Measurements from ENCODE around the gene INSR. TPM values are rescaled to one million over a fixed set of nuclear protein-coding genes. Genes with fewer than 3 reads are reported as not detected.

Gene INSR
- total RNA-seq, 1 donor from 2014 or later, result 44.7 TPM

DNA sequence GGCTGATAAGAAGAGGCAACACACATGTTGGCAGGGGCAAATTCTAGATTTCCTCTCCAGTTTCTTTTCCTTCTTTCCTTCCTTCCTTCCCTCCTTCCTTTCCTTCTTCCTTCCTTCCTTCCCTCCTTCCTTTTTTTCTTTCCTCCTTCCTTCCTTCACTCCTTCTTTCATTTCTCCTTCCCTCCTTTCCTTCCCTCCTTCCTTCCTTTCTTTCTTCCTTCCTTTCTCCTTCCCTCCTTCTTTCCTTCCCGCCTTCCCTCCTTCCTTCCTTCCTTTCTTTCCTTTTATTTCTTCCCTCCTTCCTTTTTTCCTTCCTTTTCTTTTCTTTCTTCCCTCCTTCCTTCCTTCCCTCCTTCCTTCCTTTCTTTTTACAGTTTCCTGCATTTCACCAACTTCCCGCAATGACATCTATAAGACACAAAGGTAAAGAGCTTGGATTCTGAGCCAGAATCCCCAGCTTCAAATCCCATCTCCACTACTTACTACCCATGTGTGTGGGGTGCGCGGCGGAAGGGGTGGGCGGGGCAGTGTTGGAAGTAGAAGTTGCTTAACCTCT is 35.3 kb downstream of the INSR start:
- Mint-ChIP-seq H3K4me1 (peaks cover 15% of the 10 kb centered on the region), H3K27me3 (ENCODE audit: low read depth) (no peaks in the 10 kb centered on the region), H3K4me3 (no peak overlapping the region), H3K9me3 (no peaks in the 10 kb centered on the region), H3K36me3 (peaks cover 4% of the 10 kb centered on the region), H3K27ac (peak overlapping the region; percentile 27)
- TF ChIP-seq, protein P1, sequence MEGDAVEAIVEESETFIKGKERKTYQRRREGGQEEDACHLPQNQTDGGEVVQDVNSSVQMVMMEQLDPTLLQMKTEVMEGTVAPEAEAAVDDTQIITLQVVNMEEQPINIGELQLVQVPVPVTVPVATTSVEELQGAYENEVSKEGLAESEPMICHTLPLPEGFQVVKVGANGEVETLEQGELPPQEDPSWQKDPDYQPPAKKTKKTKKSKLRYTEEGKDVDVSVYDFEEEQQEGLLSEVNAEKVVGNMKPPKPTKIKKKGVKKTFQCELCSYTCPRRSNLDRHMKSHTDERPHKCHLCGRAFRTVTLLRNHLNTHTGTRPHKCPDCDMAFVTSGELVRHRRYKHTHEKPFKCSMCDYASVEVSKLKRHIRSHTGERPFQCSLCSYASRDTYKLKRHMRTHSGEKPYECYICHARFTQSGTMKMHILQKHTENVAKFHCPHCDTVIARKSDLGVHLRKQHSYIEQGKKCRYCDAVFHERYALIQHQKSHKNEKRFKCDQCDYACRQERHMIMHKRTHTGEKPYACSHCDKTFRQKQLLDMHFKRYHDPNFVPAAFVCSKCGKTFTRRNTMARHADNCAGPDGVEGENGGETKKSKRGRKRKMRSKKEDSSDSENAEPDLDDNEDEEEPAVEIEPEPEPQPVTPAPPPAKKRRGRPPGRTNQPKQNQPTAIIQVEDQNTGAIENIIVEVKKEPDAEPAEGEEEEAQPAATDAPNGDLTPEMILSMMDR (IDR thresholded peaks at IDR 0.05; ENCODE audit: unreplicated experiment), result no peak
- DNase-seq (ENCODE audit: low spot score in 2 of 2, unreplicated experiment in 2 of 2), result no peak

DNA sequence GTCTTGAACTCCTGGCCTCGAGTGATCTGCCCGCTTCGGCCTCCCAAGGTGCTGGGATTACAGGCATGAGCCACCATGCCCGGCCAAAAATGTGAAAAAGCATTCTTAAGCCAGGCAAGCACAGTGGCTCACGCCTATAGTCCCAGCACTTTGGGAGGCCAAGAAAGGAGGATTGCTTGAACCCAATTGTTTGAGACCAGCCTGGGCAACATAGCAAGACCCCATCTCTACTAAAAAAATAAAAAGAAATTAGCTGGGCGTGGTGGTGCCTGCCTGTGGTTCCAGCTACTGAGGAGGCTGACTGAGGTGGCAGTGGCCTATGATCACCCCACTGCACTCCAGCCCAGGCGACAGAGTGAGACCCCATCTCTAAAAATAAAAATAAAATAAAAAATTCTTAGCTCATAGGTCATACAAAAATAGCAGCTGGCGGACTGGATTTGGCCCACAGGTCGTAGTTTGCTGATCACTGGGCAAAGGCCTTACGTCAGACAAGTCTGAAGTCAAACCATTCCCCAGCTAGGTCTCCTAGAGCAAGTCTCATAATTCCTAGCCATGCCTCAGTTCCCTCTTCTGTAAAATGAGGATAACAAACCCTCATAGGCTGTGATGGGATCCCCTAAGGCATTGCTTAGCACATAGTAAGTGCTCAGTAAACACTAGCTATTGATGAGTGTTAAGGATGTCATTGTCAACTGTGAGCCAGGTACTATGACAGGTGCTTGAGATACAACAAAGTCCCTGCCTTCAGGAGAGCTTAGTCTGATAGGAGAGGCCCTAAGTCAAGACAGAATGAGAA is 36.0 kb downstream of the INSR start:
- no peaks in the 10 kb centered on the region for H3K27me3 Mint-ChIP-seq (ENCODE audit: low read depth)
- peaks cover 4% of the 10 kb centered on the region for H3K36me3 Mint-ChIP-seq
- no peak overlapping the region for H3K4me3 Mint-ChIP-seq
- peaks cover 15% of the 10 kb centered on the region for H3K4me1 Mint-ChIP-seq
- DNase-seq (ENCODE audit: low spot score in 2 of 2, unreplicated experiment in 2 of 2), result no peak
- H3K27ac Mint-ChIP-seq, result no peak overlapping the region
- TF ChIP-seq, protein P1 (IDR thresholded peaks at IDR 0.05; ENCODE audit: unreplicated experiment), result no peak
- H3K9me3 Mint-ChIP-seq, result no peaks in the 10 kb centered on the region

DNA sequence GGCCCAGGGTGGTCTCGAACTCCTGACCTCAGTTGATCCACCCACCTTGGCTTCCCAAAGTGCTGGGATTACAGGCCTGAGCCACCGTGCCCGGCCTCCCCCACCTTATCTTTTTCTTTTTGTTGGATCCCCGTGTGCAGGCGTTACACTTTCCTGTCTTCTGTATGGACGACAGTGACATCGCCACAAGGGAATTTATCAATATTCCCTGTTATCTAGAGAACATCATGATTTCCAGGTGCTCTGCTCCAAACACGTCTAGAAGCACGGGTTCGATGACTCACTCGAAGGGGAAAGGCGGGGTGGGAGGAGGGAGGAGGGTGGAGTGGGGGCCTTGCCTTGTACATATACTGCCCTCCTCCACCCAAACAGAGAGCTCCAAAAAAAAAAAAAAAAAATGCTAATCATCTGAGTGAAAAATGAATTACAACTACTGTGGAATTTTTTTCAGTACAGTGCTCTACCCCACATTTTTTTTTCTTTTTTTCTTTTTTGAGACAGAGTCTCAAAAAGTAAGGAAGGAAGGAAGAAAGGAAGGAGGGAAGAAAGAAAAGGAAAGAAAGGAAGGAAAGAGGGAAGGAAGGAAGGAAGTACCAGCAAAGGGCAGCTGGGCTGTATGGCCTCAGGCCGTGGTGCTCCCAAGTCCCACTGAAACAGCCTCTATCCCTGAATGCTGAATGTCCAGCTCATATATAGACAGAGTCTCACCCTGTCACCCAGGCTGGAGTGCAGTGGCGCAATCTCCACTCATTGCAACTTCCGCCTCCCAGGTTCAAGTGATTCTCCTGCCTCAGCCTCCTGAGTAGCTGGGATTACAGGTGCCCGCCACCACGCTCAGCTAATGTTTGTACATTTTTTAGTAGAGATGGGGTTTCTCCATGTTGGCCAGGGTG is 36.8 kb downstream of the INSR start:
- Mint-ChIP-seq H3K27me3 (ENCODE audit: low read depth) (no peaks in the 10 kb centered on the region), H3K4me1 (peaks cover 15% of the 10 kb centered on the region), H3K4me3 (no peak overlapping the region), H3K36me3 (peaks cover 4% of the 10 kb centered on the region), H3K27ac (peak overlapping the region; percentile 72), H3K9me3 (no peaks in the 10 kb centered on the region)
- TF ChIP-seq, protein P1 (IDR thresholded peaks at IDR 0.05; ENCODE audit: unreplicated experiment), result no peak
- no peak for DNase-seq (ENCODE audit: low spot score in 2 of 2, unreplicated experiment in 2 of 2)

DNA sequence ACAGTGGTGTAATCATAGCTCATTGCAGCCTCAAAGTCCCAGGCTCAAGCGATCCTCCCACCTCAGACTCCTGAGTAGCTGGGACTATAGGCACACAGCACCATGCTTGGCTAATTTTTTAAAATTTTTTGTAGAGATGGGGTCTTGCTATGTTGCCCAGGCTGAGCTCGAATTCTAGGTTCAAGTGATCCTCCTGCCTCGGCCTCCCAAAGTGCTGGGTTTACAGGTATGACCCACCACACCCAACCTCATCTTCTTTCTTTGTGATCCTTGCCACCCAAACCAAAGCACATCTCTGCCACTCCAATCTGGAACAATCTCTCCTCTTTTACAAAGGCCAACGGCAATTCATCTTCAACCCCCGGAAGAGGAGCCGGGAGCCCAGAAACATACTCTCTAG is 38.6 kb downstream of the INSR start:
- Mint-ChIP-seq H3K4me1 (peaks cover 15% of the 10 kb centered on the region), H3K36me3 (peaks cover 4% of the 10 kb centered on the region), H3K27ac (peak overlapping the region; percentile 70), H3K4me3 (no peak overlapping the region), H3K27me3 (ENCODE audit: low read depth) (no peaks in the 10 kb centered on the region), H3K9me3 (no peaks in the 10 kb centered on the region)
- TF ChIP-seq, protein P1 (IDR thresholded peaks at IDR 0.05; ENCODE audit: unreplicated experiment), result no peak
- DNase-seq (ENCODE audit: low spot score in 2 of 2, unreplicated experiment in 2 of 2), result no peak

DNA sequence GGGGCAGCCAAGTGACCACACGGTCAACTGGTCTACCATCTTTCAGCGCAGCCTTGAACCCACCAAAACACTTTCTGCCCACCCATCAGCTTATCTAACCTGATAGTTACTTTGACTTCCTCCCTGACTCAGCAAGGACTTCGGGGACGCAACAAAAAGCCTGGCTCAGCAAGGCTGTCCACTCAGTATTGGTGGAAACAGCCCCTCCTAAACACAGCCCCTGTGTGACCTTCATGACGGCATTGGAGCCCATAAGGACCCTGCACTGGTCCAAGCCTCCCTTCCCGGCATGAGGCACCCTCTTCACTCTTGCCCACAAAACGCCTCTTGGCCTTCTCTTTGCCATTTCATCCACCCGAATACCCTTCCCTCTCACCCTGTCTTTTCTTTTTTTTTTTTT is 39.1 kb downstream of the INSR start:
- TF ChIP-seq, protein P1 (IDR thresholded peaks at IDR 0.05; ENCODE audit: unreplicated experiment), result no peak
- H3K36me3 Mint-ChIP-seq, result peaks cover 4% of the 10 kb centered on the region
- H3K9me3 Mint-ChIP-seq, result no peaks in the 10 kb centered on the region
- peak overlapping the region; percentile 70 for H3K27ac Mint-ChIP-seq
- no peaks in the 10 kb centered on the region for H3K27me3 Mint-ChIP-seq (ENCODE audit: low read depth)
- DNase-seq (ENCODE audit: low spot score in 2 of 2, unreplicated experiment in 2 of 2), result no peak
- no peak overlapping the region for H3K4me3 Mint-ChIP-seq
- peaks cover 15% of the 10 kb centered on the region for H3K4me1 Mint-ChIP-seq

Measured in mesothelial cell of epicardium (in vitro differentiated cells).